ENCODE measurements around the gene FTO. TPM values are rescaled to one million over a fixed set of nuclear protein-coding genes. Genes with fewer than 3 reads are reported as not detected.
A peak's percentile ranks its signal among the peaks of the same experiment; 100 is the strongest.

The FTO gene
- polyA plus RNA-seq, 3 donors: 16.8 to 51.0 (median 37.7) TPM

DNA sequence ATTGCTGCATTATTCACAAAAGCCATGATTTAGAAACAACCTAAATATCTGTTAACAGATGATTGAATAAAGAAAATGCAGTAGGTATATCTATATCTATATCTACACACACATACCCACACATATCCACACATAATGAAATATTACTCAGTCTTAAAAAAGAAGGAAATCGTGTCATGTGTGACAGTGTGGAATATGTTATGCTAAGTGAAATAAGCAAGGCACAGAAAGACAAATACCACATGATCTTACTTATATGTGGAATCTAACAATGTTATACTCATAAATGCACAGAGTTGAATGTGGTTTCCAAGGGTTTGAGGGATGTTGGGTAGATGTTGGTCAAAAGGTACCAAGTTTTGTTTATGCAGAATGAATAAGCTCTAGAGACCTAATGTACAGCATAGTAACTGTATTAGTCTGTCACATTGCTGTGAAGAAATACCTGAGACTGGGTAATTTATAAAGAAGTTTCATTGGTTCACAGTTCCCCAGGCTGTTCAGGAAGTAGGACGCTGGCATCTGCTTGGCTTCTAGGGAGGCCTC, 156.1 kb downstream of the FTO start:
- Histone ChIP-seq H3K27ac (ENCODE audit: low read depth in 1 of 2, low read length in 2 of 2) (no peak overlapping the region), H3K9ac (ENCODE audit: insufficient read depth, low read length, poor library complexity, severe bottlenecking) (no peak overlapping the region), H2AFZ (ENCODE audit: insufficient read depth, low read depth, low read length, poor library complexity, severe bottlenecking) (no peak overlapping the region), H3K4me3 (replicated peaks in 1 of 3; ENCODE audit: low read depth in 2 of 3, low read length in 3 of 3) (no peak overlapping the region), H3K36me3 (replicated peaks in 1 of 2; ENCODE audit: control insufficient read depth in 1 of 2, insufficient read depth in 2 of 2, low read length in 2 of 2) (no peaks in the 10 kb centered on the region), H3K79me2 (ENCODE audit: insufficient read depth, low read length) (no peaks in the 10 kb centered on the region), H3K27me3 (ENCODE audit: control insufficient read depth in 2 of 2, insufficient read depth in 2 of 2, low read length in 2 of 2) (no peaks in the 10 kb centered on the region), H3K4me1 (ENCODE audit: control insufficient read depth in 1 of 2, insufficient read depth in 2 of 2, low read length in 2 of 2) (peaks cover 11 to 13% of the 10 kb centered on the region in 2 donors), H3K9me3 (replicated peaks in 1 of 2; ENCODE audit: control insufficient read depth in 1 of 2, insufficient read depth in 1 of 2, low read length in 2 of 2) (no peaks in the 10 kb centered on the region), H4K20me1 (ENCODE audit: insufficient read depth, low read length) (no peaks in the 10 kb centered on the region), H3K4me2 (replicated peaks; ENCODE audit: extremely low read depth, low read length, poor library complexity, severe bottlenecking) (no peak overlapping the region)
- TF ChIP-seq, protein P1, sequence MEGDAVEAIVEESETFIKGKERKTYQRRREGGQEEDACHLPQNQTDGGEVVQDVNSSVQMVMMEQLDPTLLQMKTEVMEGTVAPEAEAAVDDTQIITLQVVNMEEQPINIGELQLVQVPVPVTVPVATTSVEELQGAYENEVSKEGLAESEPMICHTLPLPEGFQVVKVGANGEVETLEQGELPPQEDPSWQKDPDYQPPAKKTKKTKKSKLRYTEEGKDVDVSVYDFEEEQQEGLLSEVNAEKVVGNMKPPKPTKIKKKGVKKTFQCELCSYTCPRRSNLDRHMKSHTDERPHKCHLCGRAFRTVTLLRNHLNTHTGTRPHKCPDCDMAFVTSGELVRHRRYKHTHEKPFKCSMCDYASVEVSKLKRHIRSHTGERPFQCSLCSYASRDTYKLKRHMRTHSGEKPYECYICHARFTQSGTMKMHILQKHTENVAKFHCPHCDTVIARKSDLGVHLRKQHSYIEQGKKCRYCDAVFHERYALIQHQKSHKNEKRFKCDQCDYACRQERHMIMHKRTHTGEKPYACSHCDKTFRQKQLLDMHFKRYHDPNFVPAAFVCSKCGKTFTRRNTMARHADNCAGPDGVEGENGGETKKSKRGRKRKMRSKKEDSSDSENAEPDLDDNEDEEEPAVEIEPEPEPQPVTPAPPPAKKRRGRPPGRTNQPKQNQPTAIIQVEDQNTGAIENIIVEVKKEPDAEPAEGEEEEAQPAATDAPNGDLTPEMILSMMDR (IDR thresholded peaks at IDR 0.05): no peak
- no peak for DNase-seq
- Mint-ChIP-seq H3K27me3 (ENCODE audit: low read depth in 3 of 3) (no peaks in the 10 kb centered on the region), H3K27ac (no peak overlapping the region), H3K9me3 (peaks cover 0 to 2% (median 0%) of the 10 kb centered on the region in 7 donors), H3K4me3 (no peak overlapping the region), H3K4me1 (peaks cover 13% of the 10 kb centered on the region), H3K36me3 (peaks cover 10 to 14% of the 10 kb centered on the region in 2 donors)
- 80% methylated on average over 1 of the region's 2 CpGs for WGBS (ENCODE audit: insufficient coverage)
- intact Hi-C loops (cut with micrococcal nuclease): no loop called here

DNA sequence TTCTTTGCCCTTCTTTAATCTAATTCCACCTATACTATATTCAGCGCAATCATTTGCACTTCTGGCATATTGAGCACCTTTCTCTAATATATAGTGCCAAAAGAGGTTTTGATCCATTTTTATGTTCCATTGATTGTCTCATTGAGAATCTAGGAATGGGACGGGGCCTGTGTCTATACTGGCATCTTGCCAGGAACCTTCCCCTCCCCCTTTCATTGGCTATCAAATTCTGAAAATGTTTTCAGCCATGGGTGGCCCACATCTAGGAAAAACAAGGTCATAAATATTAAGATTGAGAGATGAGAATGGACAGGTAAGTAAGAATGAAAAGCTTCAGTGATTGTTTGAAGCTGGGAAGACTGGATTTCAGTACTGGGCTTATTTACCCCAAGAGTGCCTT, 159.9 kb downstream of the FTO start:
- intact Hi-C loops (cut with micrococcal nuclease): no loop called here

More for the DNA sequence above, 159.9 kb downstream of the FTO start:
- Histone ChIP-seq H3K4me3 (replicated peaks in 1 of 3; ENCODE audit: low read depth in 2 of 3, low read length in 3 of 3) (no peak overlapping the region), H3K4me1 (ENCODE audit: control insufficient read depth in 1 of 2, insufficient read depth in 2 of 2, low read length in 2 of 2) (peaks cover 21 to 36% of the 10 kb centered on the region in 2 donors), H3K79me2 (ENCODE audit: insufficient read depth, low read length) (no peaks in the 10 kb centered on the region), H4K20me1 (ENCODE audit: insufficient read depth, low read length) (no peaks in the 10 kb centered on the region), H3K4me2 (replicated peaks; ENCODE audit: extremely low read depth, low read length, poor library complexity, severe bottlenecking) (no peak overlapping the region), H3K9me3 (replicated peaks in 1 of 2; ENCODE audit: control insufficient read depth in 1 of 2, insufficient read depth in 1 of 2, low read length in 2 of 2) (no peaks in the 10 kb centered on the region), H3K36me3 (replicated peaks in 1 of 2; ENCODE audit: control insufficient read depth in 1 of 2, insufficient read depth in 2 of 2, low read length in 2 of 2) (no peaks in the 10 kb centered on the region), H3K9ac (ENCODE audit: insufficient read depth, low read length, poor library complexity, severe bottlenecking) (no peak overlapping the region), H3K27ac (ENCODE audit: low read depth in 1 of 2, low read length in 2 of 2) (peak overlapping the region in 1 of 2 donors; percentile 79), H2AFZ (ENCODE audit: insufficient read depth, low read depth, low read length, poor library complexity, severe bottlenecking) (no peak overlapping the region), H3K27me3 (ENCODE audit: control insufficient read depth in 2 of 2, insufficient read depth in 2 of 2, low read length in 2 of 2) (no peaks in the 10 kb centered on the region)
- no CpG with 5 or more reads among the region's 2 CpGs for WGBS (ENCODE audit: insufficient coverage)
- Mint-ChIP-seq H3K4me3 (no peak overlapping the region), H3K27ac (peak overlapping the region in 1 of 7 donors; percentile 47), H3K36me3 (peaks cover 14% of the 10 kb centered on the region in 2 donors), H3K27me3 (ENCODE audit: low read depth in 3 of 3) (no peaks in the 10 kb centered on the region), H3K9me3 (peaks cover 0 to 3% (median 0%) of the 10 kb centered on the region in 7 donors), H3K4me1 (peaks cover 34% of the 10 kb centered on the region)
- no peak for DNase-seq
- TF ChIP-seq, protein P1 (IDR thresholded peaks at IDR 0.05): no peak

Measured in CD14-positive monocyte (primary cell).